NCI-H1092 treated with DMSO at 0.1 percent for 48 hours (cell line): ENCODE data around the gene RPL21.
"Not testable (repeated sequence)": the region's sequence is repeated elsewhere in the genome, so short reads cannot be mapped to it uniquely, and the experiment has no call there.

Experiments used
- DNase-seq: peaks from one replicate; lab custom pipeline; 2025; lab: John Stamatoyannopoulos, UW

RPL21 gene

GRCh38 chr13:27289011-27289665, 37.8 kb downstream of the RPL21 start:
- no peak for DNase-seq

- DNase-seq, result no peak
Observed at GRCh38 chr13:27290715-27291114, 39.4 kb downstream of the RPL21 start.

GRCh38 chr13:27291967-27292366, 40.6 kb downstream of the RPL21 start:
- not testable (repeated sequence) for DNase-seq

- DNase-seq, result no peak
Observed at GRCh38 chr13:27293076-27293691, 41.8 kb downstream of the RPL21 start.

GRCh38 chr13:27293873-27294515, 42.6 kb downstream of the RPL21 start:
- DNase-seq, result no peak

GRCh38 chr13:27295096-27295495, 43.7 kb downstream of the RPL21 start:
- DNase-seq, result no peak

GRCh38 chr13:27295660-27296059, 44.3 kb downstream of the RPL21 start:
- DNase-seq, result no peak

GRCh38 chr13:27296496-27296895, 45.1 kb downstream of the RPL21 start:
- DNase-seq, result no peak

- DNase-seq, result no peak
Observed at GRCh38 chr13:27298849-27299248, 47.5 kb downstream of the RPL21 start.

- DNase-seq, result not testable (repeated sequence)
Observed at GRCh38 chr13:27300406-27300805, 49.0 kb downstream of the RPL21 start.

- no peak for DNase-seq
Observed at GRCh38 chr13:27300941-27301586, 49.7 kb downstream of the RPL21 start.

- DNase-seq, result no peak
Observed at GRCh38 chr13:27302643-27303262, 51.4 kb downstream of the RPL21 start.

- DNase-seq, result no peak
Observed at GRCh38 chr13:27304099-27304498, 52.7 kb downstream of the RPL21 start.

GRCh38 chr13:27304611-27305010, 53.3 kb downstream of the RPL21 start:
- DNase-seq, result no peak
